Smooth muscle cell of the brain vasculature (primary cell): ENCODE data around the gene EXTL2.
"Not testable (repeated sequence)": the region's sequence is repeated elsewhere in the genome, so short reads cannot be mapped to it uniquely, and the experiment has no call there.

Experiments used
- DNase-seq: peaks from one replicate; pipeline ENCODE4 v3.0.0-alpha.2; 2012; ENCODE audit warnings: low read depth, low spot score

Gene EXTL2

DNA sequence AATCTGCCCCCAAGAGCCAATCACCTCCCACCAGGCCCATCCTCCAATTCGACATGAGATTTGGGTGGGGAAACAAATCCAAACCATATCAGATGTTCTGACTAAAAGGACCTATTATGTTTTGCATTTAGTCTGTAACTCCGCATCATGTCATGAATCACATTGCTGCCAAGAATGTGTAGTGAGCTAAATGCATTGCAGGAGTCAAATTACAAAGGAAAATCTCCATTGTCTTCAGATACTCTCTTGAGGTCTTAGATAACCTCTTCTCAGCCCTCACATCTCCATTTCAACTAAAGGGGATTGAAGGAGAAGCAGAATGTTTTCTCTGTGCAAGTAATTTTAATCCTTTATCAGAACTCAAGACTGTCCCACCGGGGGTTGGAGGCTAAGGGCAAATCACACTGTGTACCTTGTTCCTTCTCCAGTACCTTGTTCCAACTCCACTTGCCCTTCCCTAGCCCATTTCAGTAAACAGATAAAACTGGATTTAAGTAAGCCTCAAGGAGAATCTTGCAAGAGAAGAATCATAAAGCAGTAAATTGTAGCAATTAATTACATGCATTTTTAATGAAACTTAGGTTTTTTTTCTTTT, 34.1 kb downstream of the EXTL2 start:
- DNase-seq: no peak

DNA sequence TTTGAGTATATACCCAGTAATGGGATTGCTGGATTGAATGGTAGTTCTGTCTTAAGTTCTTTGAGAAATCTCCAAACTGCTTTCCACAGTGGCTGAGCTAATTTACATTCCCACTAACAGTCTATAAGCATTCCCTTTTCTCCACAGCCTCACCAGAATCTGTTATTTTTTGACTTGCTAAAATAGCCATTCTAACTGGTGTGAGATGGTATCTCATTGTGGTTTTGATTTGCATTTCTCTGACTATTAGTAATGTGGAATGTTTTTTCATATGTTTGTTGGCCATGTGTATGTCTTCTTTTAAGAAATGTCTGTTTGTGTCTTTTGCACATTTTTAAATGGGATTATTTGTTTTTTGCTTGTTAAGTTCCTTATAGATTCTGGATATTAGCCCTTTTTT, 39.5 kb downstream of the EXTL2 start:
- DNase-seq: not testable (repeated sequence)

DNA sequence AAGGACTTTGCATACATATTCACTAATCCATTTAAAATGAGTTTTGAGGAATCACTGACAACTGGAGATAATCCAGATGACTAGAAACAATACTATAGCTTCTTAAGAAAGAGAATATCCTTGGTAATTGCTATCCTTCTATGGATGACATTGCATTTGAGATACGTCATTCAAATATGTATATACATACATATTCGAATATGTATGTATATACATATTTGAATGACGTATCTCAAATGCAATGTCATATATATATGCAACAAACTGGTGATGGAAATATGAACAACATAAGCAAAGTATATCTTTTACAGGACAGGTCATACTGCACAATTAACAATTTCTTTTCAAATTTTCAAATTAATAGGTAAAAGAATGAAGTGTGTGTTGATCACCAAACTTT, 41.7 kb downstream of the EXTL2 start:
- no peak for DNase-seq

DNA sequence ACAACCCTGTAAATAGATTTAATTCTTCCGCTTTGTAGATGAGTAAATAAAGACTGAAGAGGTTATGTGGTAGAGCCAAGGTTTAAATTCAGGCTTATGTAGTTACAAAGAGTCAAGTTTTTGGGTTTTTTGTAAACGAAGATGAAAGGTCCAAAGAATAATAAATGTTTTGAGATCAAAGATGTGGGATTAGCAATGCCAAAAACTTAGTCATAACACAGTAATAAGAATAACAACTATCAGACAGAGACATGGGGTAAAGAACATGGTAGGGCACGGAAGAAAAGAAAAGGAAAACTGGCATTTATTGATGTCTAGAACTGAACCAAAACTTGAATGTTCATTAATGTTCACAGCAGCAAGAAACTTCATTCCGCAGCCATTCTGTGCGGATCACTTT, 42.9 kb downstream of the EXTL2 start:
- no peak for DNase-seq

DNA sequence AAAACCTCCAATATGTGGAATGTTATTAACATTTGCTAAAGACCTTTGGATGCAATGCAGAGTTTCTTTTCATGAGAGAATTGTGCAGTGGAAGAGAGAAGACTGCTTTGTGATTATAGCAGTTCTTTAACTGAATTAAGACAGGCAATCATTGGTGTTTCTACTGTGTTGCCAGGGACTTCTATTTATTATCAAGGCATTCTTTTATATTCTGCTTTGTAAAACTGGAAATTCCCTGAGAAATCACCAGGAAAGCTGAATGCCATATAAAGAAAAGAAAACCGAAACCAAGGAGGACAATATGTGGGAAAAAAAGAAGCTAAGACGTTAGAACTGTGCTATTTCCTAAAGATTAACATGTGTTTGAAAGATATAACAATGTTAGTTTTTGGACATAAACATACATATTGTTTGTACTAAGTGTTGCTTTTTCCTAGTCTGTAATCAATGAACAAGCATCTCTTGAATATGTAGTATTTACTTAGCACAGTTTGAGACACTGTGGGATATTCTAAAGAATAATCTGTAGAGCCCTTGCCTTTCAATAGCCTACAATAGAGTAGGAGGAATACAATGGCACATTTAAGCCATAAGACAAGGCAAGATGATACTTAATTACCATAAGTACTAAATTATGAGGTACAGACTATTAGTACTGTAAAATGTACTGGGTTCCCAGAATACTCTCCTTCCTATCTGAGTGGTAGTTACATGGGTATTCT, 47.1 kb downstream of the EXTL2 start:
- no peak for DNase-seq

DNA sequence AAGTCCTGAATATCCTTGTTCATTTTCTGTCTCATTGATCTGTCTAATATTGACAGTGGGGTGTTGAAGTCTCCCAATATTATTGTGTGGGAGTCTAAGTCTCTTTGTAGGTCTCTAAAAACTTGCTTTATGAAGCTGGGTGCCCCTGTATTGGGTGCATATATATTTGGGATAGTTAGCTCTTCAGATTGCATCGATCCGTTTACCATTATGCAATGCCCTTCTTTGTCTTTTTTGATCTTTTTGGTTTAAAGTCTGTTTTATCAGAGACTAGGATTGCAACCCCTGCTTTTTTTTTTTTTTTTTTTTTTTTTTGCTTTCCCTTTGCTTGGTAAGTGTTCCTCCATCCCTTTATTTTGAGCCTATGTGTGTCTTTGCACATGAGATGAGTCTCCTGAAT, 51.5 kb downstream of the EXTL2 start:
- DNase-seq: not testable (repeated sequence)

DNA sequence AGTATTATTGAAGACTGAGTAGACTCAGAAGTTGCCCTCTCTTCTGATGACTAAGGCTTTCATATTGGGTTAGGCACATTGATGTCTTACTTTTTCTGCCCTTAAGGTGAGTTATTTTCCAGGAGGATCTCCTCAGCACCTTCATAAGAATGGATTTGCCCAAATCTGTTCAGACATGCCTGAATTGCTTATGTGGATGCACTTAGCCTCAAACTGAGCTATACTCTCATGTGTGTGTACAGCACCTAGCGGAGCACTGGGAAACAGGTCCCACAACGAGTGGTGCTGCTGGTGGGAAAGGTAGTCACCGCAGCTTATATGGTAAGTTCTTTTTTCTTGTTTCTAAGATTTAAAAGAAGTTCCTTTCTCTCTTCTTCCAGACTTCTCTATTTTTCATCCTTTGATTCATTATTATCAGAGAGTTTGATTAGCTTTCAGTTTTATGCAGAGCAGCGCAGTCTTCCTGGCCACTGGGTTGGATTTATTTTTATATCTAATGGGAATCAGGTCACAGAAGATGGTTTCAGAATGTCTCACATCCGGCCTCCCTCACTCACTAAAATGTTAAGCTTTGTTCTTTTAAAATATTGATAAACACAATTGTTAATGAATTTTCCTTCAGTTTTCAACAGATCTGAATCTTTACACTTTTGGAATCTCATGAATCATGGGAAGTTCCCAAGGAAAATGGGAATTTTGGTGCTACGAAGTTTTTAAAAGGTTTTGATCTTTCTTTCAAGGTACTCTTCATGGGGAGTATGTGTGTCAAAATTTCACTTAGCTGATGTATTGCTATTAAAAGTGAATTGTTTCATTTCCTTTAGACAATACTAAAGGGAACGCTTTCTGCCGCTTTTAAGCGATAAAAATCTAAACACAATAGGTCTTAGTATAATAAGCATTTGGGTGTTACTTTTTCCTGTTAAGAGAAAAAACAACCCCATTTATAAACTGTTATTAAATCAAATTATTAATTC, 58.5 kb downstream of the EXTL2 start:
- no peak for DNase-seq

DNA sequence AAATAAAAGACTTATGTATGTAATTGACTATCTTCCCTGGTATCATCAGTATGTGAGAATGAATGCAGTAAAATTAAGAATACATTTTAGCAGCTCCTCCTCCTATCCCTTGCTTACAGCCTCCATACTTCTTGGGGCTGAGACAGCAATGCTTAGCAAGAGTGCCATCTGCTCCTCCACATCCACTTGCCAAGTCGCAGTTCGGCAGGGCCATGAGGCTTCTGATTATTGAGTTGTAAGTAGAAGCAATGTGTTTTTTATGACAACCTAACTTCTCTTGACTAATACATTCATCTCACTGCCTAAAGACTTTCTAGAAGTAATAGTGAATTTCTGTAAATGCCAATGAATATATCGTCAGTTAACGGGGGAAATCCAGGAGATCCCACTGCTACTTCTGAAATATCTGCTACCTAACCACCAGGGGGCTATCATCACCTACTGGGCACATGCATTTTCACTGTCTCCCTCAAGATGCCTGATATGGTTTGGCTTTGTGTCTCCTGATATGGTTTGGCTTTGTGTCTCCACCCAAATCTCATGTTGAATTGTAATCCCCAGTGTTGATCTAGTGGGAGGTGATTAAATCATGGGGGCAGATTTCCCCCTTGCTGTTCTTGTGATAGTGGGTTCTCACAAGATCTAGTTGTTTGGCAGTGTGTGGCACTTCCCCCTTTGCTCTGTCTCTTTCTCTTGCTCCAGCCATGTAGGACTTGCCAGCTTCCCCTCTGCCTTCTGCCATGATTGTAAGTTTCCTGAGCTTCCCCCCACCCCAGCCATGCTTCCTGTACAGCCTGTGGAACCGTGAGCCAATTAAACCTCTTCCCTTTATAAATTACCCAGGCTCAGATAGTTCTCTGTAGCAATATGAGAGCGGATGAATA, 59.6 kb downstream of the EXTL2 start:
- no peak for DNase-seq

DNA sequence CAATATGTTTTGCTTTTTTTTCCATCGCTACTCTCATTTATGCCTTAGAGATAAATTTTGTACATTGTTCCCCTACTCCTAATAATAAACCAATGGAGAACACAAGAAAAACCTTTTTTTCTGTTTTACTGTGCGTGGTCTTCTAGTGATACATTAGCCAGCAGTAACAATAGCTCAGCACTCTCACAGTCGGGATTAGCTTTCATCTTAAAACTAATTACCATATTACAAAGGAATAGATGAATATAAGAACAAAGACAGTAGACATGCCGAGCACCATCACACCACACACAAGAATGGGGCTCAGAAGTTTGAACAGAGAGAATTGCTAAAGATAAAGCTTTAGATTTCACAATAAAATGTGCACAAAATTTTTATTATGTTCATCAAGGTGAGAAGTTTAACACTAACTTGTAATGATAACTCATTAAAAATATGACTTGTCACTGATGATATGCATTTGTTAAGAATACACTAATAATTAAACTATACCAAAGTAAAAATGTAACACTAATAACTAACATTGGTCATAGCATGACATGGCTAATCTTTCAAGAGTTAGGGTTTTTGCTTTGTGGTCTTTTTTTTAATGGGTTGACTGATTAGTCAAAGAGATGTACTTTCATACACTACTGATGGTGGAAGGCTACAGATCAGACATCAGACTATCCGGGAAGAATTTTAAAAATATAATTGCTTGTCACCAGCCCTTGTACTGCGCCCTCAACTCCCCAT, 61.8 kb downstream of the EXTL2 start:
- DNase-seq: no peak

DNA sequence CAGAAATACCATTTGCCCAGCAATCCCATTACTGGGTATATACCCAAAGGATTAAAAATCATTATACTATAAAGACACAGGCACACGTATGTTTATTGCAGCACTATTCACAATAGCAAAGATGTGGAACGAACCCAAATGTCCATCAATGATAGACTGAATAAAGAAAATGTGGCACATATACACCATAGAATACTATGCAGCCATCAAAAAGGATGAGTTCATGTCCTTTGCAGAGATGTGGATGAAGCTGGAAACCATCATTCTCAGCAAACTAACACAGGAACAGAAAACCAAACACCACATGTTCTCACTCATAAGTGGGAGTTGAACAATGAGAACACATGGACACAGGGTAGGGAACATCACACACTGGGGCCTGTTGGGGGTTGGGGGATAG, 69.0 kb downstream of the EXTL2 start:
- DNase-seq: not testable (repeated sequence)
